Camera-type eye (tissue), 1 donor: ENCODE measurements around the gene COL12A1. TPM values are rescaled to one million over a fixed set of nuclear protein-coding genes. Genes with fewer than 3 reads are reported as not detected.

Experiments used
- total RNA-seq: library from RNA; depleted of rRNA; stranded (reverse); fragments of >200 nt; gene quantifications from one replicate; pipeline ENCODE4 v1.2.3, GENCODE V29; 2014

COL12A1 gene
- total RNA-seq, result 482 TPM

DNA sequence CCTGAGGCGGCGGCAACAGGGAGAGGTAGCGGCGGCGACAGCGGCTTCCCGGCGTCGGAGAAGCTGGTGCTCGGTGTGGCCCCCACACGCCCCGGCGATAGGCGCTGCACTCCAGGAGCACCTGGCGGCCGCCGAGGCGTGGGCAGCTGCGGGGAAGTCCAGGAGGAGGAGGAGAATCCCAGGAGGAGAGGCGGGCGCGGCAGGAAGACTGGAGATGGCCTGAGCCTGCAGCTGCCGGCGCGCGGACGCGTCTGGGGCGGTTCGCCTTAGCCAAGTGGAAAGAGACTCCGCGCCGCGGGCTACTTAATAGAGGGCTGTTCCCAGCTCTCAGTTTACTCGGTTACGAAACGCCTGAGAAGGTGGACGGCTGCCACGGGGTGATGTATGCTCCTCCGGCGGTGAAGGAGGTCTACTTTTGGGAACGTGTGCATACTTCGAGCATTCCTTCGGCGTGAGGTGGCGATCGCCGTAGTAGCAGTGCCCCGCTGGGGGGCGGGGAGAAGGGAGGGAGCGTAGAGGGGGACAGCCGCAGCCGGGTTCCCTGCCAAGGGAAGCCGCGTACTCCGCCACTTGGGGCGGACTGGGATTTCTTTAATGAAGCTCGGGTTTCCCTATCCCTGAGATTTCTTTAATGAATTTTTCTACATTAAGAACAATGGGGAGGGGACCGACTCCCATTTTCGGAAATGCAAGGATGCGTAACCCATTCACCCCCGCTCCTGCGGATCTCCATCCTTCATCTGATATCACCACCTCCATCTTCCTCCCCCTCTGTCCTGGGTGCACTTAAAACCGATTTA, at the start of gene COL12A1:
COL12A1 (minus strand) TSS at position 278 of the 800 bp plus-strand sequence. CDS start 3,261 bp downstream, outside the sequence.

DNA sequence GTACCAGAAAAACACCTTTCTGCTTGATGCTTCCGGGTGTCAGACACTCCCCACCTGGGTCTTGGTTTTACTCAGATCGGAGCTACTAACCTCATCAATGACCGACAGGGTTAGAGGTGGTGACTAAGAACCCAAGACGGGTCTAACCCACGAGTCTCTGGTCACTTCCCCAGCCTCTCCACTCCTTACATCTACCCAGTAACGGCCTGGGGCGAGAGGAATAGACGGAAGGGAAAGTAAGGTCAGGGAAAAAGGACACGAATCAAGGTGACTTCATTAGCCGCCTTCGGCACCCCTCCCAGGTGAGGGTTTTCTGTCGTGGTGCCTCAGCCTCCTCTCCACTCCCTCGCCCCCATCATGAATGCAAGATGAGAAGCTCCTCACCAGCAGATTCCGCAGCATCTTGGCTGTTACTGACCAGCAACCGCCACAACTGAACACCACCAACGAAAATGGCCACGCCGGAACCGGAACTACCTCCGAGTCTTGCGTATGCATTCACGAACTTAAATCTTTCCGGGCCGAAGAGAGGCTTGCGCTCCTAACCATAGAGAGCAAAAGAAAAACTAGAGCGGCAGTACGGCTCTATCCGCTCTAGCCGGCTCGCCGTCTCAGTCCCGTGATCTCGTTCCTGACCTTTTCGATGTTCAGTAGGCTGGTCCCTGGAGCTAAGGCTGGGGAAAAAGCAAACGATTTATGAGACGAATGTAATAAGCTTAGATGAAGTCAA, 37.6 kb upstream of the COL12A1 start, which contains the start of gene COX7A2:
COX7A2 (minus strand) TSS at position 469 of the 730 bp plus-strand sequence; CDS start at position 402, 67 bp downstream.

Other genes with a start within 250 kb of the COL12A1 start
- gene COX7A2, start 37.7 kb upstream of the COL12A1 start, total RNA-seq, result 54.0 TPM
- 133 TPM for gene TMEM30A, start 78.7 kb upstream of the COL12A1 start, total RNA-seq